ENCODE results near the gene TMEM106B.

GRCh38 chr7:12194426-12194825, 16.7 kb upstream of the TMEM106B start:
- TF ChIP-seq, protein P1, sequence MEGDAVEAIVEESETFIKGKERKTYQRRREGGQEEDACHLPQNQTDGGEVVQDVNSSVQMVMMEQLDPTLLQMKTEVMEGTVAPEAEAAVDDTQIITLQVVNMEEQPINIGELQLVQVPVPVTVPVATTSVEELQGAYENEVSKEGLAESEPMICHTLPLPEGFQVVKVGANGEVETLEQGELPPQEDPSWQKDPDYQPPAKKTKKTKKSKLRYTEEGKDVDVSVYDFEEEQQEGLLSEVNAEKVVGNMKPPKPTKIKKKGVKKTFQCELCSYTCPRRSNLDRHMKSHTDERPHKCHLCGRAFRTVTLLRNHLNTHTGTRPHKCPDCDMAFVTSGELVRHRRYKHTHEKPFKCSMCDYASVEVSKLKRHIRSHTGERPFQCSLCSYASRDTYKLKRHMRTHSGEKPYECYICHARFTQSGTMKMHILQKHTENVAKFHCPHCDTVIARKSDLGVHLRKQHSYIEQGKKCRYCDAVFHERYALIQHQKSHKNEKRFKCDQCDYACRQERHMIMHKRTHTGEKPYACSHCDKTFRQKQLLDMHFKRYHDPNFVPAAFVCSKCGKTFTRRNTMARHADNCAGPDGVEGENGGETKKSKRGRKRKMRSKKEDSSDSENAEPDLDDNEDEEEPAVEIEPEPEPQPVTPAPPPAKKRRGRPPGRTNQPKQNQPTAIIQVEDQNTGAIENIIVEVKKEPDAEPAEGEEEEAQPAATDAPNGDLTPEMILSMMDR (IDR thresholded peaks at IDR 0.05; ENCODE audit: insufficient read depth, low read length), result no peak
- no peak for TF ChIP-seq POLR2AphosphoS5 (IDR thresholded peaks at IDR 0.05; ENCODE audit: low read depth)
- TF ChIP-seq, protein P2, sequence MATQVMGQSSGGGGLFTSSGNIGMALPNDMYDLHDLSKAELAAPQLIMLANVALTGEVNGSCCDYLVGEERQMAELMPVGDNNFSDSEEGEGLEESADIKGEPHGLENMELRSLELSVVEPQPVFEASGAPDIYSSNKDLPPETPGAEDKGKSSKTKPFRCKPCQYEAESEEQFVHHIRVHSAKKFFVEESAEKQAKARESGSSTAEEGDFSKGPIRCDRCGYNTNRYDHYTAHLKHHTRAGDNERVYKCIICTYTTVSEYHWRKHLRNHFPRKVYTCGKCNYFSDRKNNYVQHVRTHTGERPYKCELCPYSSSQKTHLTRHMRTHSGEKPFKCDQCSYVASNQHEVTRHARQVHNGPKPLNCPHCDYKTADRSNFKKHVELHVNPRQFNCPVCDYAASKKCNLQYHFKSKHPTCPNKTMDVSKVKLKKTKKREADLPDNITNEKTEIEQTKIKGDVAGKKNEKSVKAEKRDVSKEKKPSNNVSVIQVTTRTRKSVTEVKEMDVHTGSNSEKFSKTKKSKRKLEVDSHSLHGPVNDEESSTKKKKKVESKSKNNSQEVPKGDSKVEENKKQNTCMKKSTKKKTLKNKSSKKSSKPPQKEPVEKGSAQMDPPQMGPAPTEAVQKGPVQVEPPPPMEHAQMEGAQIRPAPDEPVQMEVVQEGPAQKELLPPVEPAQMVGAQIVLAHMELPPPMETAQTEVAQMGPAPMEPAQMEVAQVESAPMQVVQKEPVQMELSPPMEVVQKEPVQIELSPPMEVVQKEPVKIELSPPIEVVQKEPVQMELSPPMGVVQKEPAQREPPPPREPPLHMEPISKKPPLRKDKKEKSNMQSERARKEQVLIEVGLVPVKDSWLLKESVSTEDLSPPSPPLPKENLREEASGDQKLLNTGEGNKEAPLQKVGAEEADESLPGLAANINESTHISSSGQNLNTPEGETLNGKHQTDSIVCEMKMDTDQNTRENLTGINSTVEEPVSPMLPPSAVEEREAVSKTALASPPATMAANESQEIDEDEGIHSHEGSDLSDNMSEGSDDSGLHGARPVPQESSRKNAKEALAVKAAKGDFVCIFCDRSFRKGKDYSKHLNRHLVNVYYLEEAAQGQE (IDR thresholded peaks at IDR 0.05; ENCODE audit: insufficient replicate concordance, low read depth), result no peak
